Kidney (tissue), 14 donors: ENCODE measurements around the gene ATL1. TPM values are rescaled to one million over a fixed set of nuclear protein-coding genes. Genes with fewer than 3 reads are reported as not detected.
"Not testable (repeated sequence)": the region's sequence is repeated elsewhere in the genome, so short reads cannot be mapped to it uniquely, and the experiment has no call there.

Experiments used
- DNase-seq, 5 donors: peaks; one replicate each; pipeline ENCODE4 v3.0.0-alpha.2; 2013 to 2020
- FAIRE-seq: peaks from 2 replicates; lab custom pipeline; 2012; peaks lifted over from hg19 to GRCh38; lab: Jason Lieb, UNC
- H3K27ac ChIP-seq, 2 donors: one replicate each; pipeline ENCODE4 v1.7.0; 2013; ENCODE audit warnings: low read depth in 2 of 2, low read length in 2 of 2, inconsistent platforms in 1 of 2
- H3K27me3 ChIP-seq: one replicate; pipeline ENCODE4 v1.7.1; 2013; ENCODE audit warnings: low read length, inconsistent platforms; ENCODE audit not compliant: control insufficient read depth, insufficient read depth
- H3K36me3 ChIP-seq, 3 donors: one replicate each; pipeline versions ENCODE4 v1.7.0 to v1.7.1; 2013; ENCODE audit warnings: low read length in 3 of 3, control low read depth in 1 of 3, inconsistent platforms in 1 of 3; ENCODE audit not compliant: insufficient read depth in 3 of 3, control insufficient read depth in 2 of 3
- H3K4me1 ChIP-seq, 3 donors: one replicate each; pipeline versions ENCODE4 v1.7.0 to v1.7.1; 2013; ENCODE audit warnings: low read length in 3 of 3, inconsistent platforms in 1 of 3, low read depth in 1 of 3; ENCODE audit not compliant: control insufficient read depth in 2 of 3, insufficient read depth in 2 of 3
- H3K4me3 ChIP-seq, 3 donors: one replicate each; pipeline versions ENCODE4 v1.7.0 to v1.8.1; 2013; ENCODE audit warnings: low read length in 3 of 3, control low read depth in 1 of 3, inconsistent platforms in 1 of 3
- H3K9ac ChIP-seq, 3 donors: one replicate each; pipeline versions ENCODE4 v1.7.0 to v1.7.1; 2013; ENCODE audit warnings: low read length in 3 of 3, control low read depth in 1 of 3, inconsistent platforms in 1 of 3
- H3K9me3 ChIP-seq, 3 donors: one replicate each; pipeline versions ENCODE4 v1.7.0 to v1.7.1; 2013; ENCODE audit warnings: low read length in 3 of 3, control low read depth in 1 of 3, inconsistent platforms in 1 of 3; ENCODE audit not compliant: control insufficient read depth in 2 of 3, insufficient read depth in 1 of 3
- intact Hi-C: fragments of 100-400 bp; cut with DNase I; formaldehyde crosslinking; loops from one replicate; pipeline ENCODE4 v1.11.1; 2022
- polyA plus RNA-seq: library from polyadenylated mRNA; stranded (reverse); fragments of 350-450 nt; fragmentation: Illumina TruSeq; extraction: RNeasy Lipid Tissue Mini Kit (QIAGEN cat#74804); gene quantifications from one replicate; pipeline ENCODE4 v1.2.3, GENCODE V29; 2014; ENCODE audit warnings: low read depth, low replicate concordance; ENCODE audit not compliant: insufficient read depth
- total RNA-seq: library from RNA; stranded (reverse); fragmentation: NEBNext Ultra II Directional; extraction: Animal tissue kit (Norgen Biotek cat#: 25700); gene quantifications from one replicate; pipeline ENCODE4 v1.2.1, GENCODE V29; 2021
- TF ChIP-seq, protein P1 (sequence below): IDR thresholded peaks from 3 replicates; pipeline ENCODE4 v1.5.1; 2012; ENCODE audit warnings: mild to moderate bottlenecking, moderate library complexity, borderline replicate concordance; ENCODE audit not compliant: insufficient read depth; ENCODE audit errors: extremely low read depth
- donor health status: control.
- donor health status: control.
- donor health status: control.
- donor health status: control.
- donor health status: control.
- donor health status: DM: yes; HTN: yes; CAD: no.
- donor health status: Normal renal cell carcinoma (clear cell type).

Gene ATL1
- total and polyA plus RNA-seq, 2 donors from 2014 or later: 4.0 to 5.9 TPM

DNA sequence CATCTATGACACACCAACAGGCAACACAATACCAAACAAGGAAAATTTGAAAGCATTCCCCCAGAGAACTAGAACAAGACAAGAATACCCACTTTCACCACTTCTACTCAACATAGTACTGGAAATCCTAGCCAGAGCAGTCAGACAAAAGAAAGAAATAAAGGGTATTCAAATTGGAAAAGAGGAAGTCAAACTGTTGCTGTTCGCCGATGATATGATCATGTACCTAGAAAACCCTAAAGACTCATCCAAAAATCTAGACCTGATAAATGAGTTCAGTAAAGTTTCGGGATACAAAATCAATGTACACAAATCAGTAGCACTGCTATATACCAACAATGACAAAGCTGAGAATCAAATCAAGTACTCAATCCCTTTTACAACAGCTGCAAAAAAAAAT, 8.1 kb upstream of the ATL1 start:
- no peak overlapping the region for H3K27ac ChIP-seq
- TF ChIP-seq, protein P1, sequence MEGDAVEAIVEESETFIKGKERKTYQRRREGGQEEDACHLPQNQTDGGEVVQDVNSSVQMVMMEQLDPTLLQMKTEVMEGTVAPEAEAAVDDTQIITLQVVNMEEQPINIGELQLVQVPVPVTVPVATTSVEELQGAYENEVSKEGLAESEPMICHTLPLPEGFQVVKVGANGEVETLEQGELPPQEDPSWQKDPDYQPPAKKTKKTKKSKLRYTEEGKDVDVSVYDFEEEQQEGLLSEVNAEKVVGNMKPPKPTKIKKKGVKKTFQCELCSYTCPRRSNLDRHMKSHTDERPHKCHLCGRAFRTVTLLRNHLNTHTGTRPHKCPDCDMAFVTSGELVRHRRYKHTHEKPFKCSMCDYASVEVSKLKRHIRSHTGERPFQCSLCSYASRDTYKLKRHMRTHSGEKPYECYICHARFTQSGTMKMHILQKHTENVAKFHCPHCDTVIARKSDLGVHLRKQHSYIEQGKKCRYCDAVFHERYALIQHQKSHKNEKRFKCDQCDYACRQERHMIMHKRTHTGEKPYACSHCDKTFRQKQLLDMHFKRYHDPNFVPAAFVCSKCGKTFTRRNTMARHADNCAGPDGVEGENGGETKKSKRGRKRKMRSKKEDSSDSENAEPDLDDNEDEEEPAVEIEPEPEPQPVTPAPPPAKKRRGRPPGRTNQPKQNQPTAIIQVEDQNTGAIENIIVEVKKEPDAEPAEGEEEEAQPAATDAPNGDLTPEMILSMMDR: no peak
- no peaks in the 10 kb centered on the region for H3K27me3 ChIP-seq
- no peak for DNase-seq
- intact Hi-C loops: no loop called here
- H3K4me3 ChIP-seq: no peak overlapping the region
- no peak for FAIRE-seq
- no peaks in the 10 kb centered on the region for H3K36me3 ChIP-seq
- H3K9me3 ChIP-seq: no peaks in the 10 kb centered on the region
- no peak overlapping the region for H3K9ac ChIP-seq
- no peaks in the 10 kb centered on the region for H3K4me1 ChIP-seq

DNA sequence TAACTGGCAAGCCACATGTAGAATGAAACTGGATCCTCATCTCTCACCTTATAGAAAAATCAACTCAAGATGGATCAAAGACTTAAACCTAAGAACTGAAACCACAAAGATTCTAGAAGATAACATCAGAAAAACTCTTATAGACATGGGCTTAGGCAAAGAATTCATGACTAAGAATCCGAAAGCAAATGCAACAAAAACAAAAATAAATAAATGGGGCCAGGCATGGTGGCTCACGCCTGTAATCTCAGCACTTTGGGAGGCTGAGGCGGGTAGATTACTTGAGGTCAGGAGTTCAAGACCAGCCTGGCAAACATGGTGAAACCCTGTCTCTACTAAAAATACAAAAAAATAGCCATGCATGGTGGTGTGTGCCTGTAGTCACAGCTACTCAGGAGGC, 7.1 kb upstream of the ATL1 start:
- H3K9ac ChIP-seq, H3K27ac ChIP-seq, H3K4me1 ChIP-seq, FAIRE-seq, intact Hi-C loops, H3K27me3 ChIP-seq, H3K36me3 ChIP-seq, H3K4me3 ChIP-seq, DNase-seq, H3K9me3 ChIP-seq: not testable (repeated sequence)

DNA sequence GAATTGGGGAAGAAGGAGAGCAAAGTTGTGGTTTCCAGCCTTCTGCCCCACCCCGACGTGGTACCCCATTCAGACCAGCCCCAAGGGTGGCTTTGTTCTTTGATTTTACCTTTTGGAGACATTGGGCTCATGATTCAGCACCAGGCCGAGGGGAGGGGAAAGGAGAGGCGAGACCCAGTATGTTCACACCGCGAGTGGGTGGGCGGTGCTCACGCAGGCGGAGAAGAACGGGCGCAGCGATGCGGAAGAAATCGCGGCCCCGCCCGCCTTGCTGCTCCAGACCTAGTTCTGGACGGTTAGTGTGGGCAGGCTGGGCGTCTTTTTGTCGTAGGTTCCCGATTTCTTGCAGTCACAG, 963 bp downstream of the ATL1 start:
- no peak for FAIRE-seq
- no peaks in the 10 kb centered on the region for H3K4me1 ChIP-seq
- H3K36me3 ChIP-seq: no peaks in the 10 kb centered on the region
- peak; percentile 67 to 92 (median 81) for DNase-seq
- H3K9me3 ChIP-seq: no peaks in the 10 kb centered on the region
- H3K27me3 ChIP-seq: no peaks in the 10 kb centered on the region
- peak overlapping the region in 1 of 2 donors; percentile 63 for H3K27ac ChIP-seq
- intact Hi-C loops: no loop called here
- TF ChIP-seq, protein P1: no peak
- H3K9ac ChIP-seq: peak overlapping the region in 2 of 3 donors; percentile 5 to 76
- peak overlapping the region; percentile 48 to 84 (median 73) for H3K4me3 ChIP-seq

DNA sequence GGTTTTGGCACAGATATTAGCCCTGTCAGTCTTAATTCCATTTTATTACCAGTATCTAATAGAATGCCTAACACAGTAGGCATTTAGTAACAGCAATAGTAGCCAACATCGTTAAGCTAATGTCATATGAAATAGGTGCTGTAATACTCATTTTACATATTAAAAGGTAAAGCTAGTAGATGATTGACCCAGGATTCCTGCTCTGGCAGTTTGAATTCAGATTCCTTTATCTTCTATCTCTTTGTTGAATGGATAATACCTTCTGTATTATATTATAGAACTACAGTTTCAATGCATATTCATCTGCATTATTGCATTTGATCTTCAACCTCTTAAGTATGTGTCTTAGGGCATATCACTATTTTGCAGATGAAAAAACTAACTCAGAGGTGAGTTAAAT, 2.9 kb downstream of the ATL1 start:
- FAIRE-seq (no peak), DNase-seq (no peak)
- H3K27ac ChIP-seq: no peak overlapping the region
- TF ChIP-seq, protein P1: no peak
- intact Hi-C loops: no loop called here
- no peak overlapping the region for H3K9ac ChIP-seq
- no peak overlapping the region for H3K4me3 ChIP-seq
- no peaks in the 10 kb centered on the region for H3K4me1 ChIP-seq
- no peaks in the 10 kb centered on the region for H3K27me3 ChIP-seq
- no peaks in the 10 kb centered on the region for H3K36me3 ChIP-seq
- H3K9me3 ChIP-seq: no peaks in the 10 kb centered on the region
